Measurements from ENCODE around the gene TRIM46.

TRIM46 gene, protein sequence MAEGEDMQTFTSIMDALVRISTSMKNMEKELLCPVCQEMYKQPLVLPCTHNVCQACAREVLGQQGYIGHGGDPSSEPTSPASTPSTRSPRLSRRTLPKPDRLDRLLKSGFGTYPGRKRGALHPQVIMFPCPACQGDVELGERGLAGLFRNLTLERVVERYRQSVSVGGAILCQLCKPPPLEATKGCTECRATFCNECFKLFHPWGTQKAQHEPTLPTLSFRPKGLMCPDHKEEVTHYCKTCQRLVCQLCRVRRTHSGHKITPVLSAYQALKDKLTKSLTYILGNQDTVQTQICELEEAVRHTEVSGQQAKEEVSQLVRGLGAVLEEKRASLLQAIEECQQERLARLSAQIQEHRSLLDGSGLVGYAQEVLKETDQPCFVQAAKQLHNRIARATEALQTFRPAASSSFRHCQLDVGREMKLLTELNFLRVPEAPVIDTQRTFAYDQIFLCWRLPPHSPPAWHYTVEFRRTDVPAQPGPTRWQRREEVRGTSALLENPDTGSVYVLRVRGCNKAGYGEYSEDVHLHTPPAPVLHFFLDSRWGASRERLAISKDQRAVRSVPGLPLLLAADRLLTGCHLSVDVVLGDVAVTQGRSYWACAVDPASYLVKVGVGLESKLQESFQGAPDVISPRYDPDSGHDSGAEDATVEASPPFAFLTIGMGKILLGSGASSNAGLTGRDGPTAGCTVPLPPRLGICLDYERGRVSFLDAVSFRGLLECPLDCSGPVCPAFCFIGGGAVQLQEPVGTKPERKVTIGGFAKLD

DNA sequence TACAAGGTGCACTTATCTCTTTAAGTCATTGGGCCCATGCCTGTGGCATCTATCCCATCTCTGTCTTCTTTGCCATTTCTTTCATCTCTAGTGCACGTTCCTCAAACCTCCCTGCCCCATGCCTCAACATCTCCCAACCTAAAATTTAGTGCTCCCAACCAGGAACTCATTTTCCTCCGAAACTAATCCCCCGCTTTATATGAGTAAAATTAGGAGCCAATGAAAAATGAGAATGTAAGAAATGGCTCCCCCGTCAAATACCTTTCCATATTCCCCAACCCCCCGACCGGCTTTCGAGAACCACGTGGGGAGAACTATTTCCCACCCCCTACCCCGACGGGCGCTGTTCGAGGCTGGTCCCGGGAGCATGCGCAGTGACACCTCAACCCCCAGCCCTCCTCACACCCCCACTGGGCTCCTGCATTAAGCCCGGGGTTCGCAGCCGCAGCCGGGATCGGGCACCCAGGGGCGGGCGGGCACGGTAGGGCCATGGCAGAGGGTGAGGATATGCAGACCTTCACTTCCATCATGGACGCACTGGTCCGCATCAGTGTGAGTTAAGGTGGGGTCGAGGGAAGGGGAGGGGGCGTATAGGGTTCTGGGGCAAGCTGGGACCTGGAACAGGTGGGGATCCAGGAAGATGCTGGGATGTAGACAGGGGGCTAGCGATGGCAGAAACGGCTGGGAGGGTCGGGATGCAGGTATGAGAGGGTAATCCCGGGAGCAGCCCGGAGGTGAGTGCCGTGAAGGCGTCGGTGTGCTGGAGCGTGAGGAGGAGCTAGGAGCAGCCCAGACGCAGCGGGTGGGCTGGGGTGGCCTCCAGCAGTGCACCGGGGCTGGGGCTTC is at the start of gene TRIM46:
TRIM46 (plus strand) TSS at position 372 of the 846 bp plus-strand sequence; CDS start at position 490, 118 bp downstream.
- DNase-seq = peak; percentile 72

DNA sequence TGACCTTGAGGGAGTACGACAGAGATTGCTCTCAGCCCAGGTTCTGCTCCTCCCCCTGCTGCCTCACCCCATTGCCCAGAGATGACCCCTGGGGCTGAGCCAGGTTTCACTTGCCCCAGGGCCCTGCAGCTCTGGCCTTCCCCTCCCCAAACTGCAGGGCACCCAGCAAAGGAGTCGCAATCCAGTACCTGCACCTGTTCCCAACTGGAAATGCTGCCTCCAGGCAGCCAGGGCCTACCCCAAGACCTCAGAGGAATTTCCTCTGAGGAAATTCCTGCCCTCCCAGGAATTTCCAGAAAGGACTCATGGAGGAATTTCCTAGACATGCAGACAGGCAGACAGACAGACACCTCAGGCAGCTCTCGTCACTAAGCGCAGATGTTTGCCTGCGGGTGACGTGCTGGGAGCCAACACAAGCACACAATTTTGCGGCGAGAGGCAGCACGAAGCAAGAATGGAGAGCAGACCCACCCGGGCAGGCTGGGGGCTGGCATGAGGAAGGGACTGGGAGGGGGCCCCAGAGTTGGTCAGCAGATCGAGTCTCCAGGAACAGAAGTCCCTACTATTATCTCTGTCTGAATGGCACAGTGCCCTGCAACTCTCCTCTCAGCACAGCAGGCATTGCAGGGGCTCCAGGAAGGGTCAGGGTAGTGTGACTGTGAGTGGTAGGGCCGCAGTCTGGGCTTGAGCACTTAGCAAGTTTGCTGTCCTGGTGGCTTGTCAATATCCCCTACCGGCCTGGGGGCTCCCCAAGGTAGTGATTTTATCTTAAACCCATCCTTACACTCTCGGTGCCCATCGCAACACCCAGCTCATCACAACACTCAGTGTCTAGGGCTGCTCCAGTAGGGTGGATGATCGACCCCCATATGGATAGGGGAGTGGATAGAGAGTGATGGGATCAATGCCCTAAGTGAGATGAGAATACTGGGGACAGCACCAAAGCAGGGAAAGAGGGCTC is 48.9 kb upstream of the TRIM46 start:
- DNase-seq = no peak

DNA sequence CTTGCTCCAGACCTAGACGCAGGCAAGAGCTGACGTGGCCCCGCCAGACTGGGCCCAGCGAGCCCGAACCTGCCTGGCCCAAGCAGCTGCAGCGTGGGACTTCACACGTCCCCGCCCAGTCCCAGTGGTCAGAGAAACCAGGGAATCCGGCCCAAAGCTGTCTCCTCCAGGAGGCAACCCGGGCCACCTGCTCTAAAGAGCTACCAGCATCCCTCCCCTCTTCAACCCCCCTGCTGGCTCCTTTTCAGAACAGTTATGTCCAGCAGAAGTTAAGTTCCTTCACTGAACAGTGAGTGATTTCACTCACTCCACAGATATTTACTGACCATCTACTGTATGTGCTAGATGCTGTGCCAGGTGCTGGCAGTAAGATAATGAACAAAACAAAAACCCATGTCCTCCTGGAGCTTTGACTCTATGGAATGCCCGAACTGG is 48.1 kb upstream of the TRIM46 start:
- DNase-seq = no peak

DNA sequence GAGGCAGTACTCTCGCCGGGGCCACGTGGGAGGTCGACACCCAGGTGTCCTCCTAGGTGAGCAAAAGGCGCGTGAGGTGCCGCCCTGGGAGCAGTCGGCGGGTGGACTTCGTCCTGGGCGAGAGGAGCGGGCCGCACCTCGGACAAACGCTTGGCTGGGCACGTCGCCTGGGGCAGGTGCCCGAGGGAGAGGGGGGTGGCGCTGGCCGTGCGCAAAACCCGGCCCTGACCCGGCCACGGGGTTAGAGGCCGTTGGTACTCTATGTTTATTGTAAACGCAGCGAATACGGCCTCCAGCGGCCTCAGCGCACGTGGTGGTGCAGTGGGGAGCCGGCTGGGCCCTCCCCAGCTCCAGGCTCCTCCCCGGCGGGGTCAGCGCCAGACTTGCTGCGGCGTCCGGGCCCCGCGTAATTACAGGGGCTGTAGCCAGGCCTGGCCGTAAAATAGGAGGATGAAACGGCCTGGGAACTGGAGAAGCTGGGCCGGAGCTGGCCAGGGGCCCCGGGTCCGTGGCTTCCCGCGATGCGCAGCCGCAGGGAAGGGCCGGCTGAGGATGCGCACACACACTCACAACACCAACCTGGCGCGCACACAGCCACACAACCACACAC is 47.6 kb upstream of the TRIM46 start:
- no peak for DNase-seq

DNA sequence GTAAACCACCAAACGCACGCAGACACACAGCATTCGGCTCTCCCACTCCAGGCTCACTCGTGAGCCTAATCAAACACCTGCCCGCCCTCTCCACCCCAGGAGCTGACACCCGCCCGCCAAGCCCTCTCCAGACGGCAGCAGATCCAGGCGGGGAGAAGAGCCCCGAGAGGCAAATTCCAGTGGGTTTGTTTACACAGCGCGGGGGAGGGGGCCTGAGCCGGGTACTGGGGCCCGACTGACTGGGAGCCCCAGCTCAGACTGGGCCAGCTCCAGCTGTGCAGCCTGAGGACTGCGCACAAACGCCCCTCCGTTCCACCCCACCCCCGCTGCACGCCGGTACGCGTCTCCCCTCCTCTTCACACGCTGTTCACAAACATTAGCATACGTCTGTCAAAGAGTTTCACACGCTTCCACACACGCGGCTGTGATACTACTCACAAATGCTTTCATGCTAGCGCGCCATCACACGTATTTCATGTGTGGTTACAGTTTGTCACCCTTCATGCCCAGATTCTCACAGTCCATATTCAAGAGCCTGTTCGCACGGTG is 47.0 kb upstream of the TRIM46 start:
- peak; percentile 17 for DNase-seq

DNA sequence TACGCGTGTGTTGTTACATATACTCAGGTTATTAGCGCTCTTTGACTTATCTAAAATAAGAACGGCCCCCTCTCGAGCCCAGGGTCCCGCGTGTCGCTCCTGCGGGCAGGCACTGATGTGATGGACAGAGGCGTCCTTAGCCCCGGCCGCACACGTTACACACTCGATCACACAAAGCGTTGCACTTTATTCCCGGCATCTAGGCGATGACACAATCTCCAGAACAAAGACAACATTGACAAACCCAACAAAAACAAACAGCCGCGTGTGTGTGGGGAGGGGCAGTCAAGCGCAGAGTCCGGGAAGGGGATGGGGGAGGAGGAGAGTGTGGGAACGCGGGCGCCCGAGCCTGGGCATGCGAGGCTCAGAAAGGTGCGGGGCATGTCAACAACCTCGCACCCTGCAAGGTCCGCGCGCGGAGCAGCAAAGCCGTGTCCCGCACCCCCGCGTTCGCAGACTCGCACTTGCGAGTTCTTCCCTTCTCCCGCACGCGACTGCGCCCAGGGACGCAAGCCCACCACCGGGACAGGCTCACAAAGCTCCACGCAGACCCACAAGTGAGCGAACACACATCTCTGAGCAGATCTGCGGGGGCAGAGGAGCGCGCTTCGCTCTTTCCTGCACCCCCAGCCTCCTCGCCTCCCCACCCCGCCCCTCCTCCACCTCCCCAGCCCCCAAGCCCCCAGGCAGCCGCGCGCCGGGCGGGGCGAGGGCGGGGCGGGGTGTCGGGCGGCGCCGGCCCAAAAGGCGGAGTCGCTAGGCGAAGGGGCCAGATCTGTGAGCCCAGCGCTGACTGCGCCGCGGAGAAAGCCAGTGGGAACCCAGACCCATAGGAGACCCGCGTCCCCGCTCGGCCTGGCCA is 46.3 kb upstream of the TRIM46 start, which contains the start of gene EFNA1:
EFNA1 (plus strand) TSS at position 772 of the 862 bp plus-strand sequence. CDS start 102 bp downstream, outside the sequence.
- DNase-seq = peak; percentile 47

DNA sequence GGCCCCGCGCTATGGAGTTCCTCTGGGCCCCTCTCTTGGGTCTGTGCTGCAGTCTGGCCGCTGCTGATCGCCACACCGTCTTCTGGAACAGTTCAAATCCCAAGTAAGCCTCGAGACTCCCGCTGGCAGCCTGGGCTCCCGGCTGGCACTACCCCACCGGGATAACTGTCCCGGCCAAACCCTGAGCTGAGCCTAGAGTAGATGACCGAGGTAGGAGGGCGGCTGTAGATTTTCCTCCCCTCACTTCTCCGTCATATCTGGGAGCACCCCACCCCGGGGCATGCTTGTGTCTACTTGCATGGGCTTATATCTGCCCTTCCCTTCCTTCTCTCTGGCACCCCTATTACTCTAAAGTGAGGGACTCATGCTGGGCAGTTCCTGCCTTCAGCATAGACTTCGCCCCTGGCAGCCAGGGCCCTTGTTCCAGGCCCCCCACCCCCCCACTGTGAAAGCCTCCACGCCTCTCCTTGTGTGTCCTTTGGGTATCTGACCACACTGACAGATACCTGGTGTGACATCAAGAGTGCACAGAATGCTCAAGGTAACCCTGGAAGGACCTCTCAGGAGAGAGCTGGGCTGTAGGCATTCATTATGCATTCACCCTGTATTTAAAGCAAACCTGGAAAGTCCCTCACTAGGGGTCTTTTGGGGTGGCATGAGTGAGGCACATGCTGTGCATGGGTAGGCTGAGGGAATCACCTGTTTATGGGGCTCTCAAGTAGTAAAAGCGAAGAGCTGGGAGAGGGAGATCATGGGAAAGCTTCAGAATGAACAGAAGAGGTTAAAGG is 45.5 kb upstream of the TRIM46 start:
- no peak for DNase-seq

DNA sequence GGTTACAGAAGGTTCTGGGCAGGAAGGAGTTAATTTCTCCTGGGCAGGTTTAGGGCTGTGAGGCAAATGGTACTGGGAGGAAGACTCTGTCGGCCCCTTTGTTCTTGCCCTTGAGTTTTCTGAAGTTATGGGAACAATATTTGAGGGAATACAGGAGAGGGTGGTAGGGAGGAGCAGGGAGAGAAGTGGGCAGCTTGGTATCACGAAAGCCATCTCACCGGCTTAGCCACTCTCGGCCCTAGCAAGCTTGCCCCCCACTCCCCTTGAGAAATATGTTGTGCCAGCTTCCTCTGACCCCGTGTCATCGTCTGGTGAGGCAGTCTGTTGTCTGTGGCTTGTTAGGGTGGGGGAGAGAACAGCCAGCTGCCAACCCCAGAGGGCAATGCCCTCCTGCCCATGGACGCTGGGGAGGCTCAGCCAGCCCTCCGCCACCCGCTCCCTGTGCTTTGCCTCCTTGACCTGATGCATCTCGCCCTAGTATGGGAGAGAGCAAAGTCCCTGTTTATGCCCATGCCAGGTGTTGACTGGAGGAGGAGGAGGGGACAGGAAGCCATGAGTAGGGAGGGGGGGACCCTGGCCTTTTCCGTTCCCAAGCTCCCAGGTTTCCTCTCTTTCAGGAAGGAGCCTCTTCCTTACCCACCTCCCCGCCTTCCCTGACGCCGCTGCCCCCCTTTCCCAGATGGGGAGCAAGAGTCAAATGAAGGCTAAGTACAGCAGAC is 44.7 kb upstream of the TRIM46 start:
- no peak for DNase-seq

DNA sequence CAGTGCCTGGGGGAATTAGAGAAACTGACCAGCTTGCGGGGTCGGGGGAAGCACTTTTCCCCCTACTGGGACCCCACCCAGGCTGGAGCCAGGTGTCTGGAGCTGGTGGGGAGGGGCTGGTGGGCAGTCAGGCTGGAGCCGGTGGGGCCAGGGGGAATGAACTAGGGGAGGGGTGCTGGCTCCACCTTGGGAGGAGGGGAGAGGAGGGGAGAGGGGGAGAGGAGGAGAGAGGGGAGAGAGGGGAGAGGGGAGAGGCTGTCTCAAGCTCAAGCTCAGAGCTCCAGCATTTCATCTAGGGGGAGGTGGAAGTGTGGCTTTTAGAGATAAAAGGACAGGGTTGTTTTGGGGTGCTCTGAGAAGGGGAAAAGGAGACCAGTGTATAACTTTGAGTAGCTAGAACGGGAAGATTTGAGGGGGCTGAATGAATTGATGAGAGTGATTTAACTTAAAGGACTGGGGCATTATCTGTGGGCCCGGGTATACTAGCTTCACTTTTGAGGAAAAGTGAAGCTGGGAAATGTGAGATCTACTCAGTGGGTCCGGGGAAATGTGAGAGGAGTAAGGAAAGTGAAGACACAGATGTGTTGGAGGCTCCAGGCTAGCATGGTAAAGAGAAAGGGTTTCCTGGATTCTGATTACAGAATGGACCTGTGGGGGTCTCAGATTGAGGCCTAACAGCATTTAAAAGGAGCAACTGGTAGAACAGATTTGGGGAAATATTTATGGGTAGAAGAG is 43.2 kb upstream of the TRIM46 start:
- DNase-seq = no peak

DNA sequence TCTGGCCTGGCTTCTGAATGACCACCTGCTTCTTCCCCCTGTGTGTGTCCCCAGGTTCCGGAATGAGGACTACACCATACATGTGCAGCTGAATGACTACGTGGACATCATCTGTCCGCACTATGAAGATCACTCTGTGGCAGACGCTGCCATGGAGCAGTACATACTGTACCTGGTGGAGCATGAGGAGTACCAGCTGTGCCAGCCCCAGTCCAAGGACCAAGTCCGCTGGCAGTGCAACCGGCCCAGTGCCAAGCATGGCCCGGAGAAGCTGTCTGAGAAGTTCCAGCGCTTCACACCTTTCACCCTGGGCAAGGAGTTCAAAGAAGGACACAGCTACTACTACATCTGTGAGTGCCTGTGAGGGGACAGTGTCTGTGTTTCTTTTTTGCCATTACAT is 42.4 kb upstream of the TRIM46 start:
- no peak for DNase-seq

DNA sequence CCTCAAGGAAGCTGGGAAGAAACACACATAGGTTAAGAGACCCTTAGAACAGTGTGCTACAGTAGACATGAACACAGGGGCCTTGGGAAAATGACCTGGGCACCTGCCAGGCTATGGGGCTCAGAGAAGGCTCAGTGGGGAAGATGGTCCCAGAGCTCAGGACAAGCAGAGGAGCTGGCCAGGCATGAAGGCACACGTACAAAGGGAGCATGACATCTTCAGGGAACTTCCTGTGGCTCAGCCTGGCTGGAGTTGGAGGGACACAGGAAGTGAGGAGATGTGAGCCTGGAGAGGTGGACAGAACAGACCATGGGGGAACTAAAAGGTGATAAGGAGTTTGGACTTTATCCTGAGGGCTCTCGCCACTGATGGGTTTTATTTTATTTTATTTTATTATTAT is 41.8 kb upstream of the TRIM46 start:
- DNase-seq = no peak

DNA sequence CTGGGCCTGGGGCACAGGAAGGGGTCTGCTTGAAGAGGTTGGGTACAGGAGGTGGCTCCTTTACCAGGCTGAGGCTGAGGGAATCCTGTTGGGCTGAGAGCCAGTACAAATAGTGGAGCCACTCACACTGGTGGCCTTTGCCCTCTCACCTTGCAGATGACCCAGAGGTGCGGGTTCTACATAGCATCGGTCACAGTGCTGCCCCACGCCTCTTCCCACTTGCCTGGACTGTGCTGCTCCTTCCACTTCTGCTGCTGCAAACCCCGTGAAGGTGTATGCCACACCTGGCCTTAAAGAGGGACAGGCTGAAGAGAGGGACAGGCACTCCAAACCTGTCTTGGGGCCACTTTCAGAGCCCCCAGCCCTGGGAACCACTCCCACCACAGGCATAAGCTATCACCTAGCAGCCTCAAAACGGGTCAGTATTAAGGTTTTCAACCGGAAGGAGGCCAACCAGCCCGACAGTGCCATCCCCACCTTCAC is 39.8 kb upstream of the TRIM46 start:
- no peak for DNase-seq

DNA sequence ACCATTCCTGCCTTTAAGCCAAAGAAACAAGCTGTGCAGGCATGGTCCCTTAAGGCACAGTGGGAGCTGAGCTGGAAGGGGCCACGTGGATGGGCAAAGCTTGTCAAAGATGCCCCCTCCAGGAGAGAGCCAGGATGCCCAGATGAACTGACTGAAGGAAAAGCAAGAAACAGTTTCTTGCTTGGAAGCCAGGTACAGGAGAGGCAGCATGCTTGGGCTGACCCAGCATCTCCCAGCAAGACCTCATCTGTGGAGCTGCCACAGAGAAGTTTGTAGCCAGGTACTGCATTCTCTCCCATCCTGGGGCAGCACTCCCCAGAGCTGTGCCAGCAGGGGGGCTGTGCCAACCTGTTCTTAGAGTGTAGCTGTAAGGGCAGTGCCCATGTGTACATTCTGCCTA is 39.3 kb upstream of the TRIM46 start:
- no peak for DNase-seq

DNA sequence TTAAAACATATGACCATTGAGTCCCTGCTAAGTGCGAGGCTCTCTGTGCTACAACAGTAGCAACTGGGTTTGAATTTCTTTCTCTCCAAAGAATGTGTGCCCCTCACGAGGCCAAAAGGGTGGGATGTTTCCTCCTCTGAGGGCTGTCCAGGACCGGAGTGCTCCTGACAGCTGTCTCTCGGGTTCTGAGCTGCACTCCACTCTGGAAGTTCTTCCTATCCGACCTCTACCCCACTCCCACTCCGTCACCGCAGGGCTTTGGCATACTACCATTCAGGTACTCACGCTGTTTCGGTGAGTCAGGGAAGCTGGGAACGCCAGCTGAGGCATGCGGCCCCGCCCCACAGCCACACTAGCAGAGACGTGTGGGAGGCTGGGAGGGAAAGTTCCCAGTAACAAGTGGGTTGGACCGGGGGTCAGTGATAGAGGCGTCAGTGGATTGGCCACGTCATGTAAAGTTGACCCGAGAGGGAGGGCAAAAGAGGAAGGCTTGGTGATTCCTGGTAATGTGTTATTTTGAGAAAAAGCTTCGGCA is 38.7 kb upstream of the TRIM46 start:
- peak; percentile 75 for DNase-seq

DNA sequence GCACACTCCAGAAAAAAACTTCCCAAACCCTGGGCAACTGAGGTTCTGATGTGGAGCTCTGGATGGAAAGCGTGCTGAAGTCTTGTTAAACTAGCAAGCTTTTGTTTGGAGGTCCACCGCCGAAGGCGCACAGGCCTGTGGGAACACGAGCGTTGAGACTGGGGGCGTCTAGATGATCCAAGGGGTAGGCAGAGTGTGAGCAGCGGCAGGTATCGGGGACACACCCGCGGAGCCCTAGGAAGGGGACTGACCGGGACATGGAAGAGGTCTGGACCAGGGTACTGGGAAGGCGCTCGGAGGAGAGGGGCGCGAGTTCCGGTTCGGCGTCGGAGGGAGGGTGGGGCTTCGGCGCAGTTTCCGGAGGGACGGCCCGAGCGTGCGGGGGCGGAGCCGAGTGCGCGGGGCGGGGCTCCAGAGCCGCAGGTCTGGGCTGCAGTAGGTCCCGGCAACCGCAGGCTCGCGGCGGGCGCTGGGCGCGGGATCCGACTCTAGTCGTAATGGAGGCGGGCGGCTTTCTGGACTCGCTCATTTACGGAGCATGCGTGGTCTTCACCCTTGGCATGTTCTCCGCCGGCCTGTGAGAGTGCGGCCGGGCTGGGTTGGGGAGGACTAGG is 38.1 kb upstream of the TRIM46 start, which contains the start of gene SLC50A1:
SLC50A1 (plus strand) TSS at position 438 of the 614 bp plus-strand sequence; CDS start at position 498, 60 bp downstream.
- DNase-seq = peak; percentile 92

DNA sequence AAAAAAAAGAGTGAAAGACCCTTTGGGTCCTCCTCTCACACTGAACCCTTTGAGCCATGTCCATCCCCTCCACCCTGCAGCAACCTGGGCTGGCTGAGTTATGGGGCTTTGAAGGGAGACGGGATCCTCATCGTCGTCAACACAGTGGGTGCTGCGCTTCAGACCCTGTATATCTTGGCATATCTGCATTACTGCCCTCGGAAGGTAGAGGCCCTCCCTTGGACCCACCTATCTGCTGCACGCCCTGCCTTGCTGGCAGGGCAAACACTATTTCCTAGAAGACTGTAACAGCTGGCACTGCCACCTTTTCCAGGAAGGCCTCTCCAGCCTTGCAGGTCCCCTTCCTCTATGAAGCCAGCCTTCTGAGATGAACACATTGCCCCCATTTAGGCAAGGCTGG is 36.9 kb upstream of the TRIM46 start:
- DNase-seq = no peak
